ENCODE results near the gene CDK7.
"Not testable (repeated sequence)": the region's sequence is repeated elsewhere in the genome, so short reads cannot be mapped to it uniquely, and the experiment has no call there.

CDK7 gene

GRCh38 chr5:69234457-69235268, at the start of gene CDK7:
TSS of gene CDK7 (plus strand) at chr5:69234886. CDS start at chr5:69234976, 90 bp downstream.
- peak; percentile 90 for DNase-seq

- DNase-seq, result no peak
Observed at GRCh38 chr5:69187342-69187741, 47.3 kb upstream of the CDK7 start.

GRCh38 chr5:69188811-69189161, 45.9 kb upstream of the CDK7 start:
- DNase-seq, result no peak

- DNase-seq, result peak; percentile 86
Observed at GRCh38 chr5:69189162-69190086, 45.3 kb upstream of the CDK7 start, which contains the start of gene CENPH. TSS of gene CENPH (plus strand) at chr5:69189583. CDS start at chr5:69189635, 52 bp downstream.

DNA sequence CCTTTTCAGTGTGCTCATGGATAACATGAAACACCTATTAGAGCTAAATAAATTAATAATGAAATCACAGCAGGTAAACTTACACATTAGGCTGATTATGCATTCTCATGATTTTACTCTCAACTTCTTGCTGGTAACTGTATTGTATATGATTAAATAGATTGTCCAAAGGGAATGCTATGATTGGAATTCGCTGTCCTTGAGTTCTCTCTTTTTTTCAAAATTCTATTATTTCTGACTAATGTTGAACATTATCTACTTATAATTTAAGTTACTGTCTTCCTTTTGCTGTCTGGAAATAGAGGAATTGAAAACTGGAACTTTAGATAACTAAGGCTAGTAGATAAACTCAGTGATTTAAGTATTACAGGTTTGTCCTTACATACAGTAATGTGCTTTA, 32.2 kb upstream of the CDK7 start:
- no peak for DNase-seq

DNA sequence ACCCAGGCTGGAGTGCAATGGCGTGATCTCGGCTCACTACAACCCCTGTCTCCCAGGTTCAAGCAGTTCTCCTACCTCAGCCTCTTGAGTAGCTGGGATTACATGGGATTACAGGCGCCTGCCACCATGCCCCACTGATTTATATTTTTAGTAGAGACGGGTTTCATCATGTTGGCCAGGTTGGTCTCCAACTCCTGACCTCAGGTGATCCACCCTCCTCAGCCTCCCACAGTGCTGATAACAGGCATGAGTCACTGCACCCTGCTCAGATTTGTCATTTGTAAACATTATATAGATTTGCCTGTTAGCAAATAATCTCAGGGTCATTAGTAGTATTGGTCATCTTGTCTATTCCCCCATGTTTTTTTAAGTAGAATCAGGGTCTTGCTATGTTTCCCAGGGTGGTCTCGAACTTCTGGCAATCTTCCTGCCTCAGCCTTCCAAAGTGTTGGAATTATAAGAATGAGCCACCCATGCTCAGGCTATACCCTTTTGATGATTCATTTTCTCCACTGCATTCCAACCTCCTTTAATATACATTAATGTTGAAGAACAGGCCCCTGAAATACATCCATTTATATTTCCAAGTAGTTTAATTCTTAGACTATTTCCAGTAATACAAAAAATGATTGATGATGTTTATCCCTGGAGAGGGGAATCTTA, 28.0 kb upstream of the CDK7 start:
- no peak for DNase-seq

- no peak for DNase-seq
Observed at GRCh38 chr5:69209602-69210001, 25.1 kb upstream of the CDK7 start.

DNA sequence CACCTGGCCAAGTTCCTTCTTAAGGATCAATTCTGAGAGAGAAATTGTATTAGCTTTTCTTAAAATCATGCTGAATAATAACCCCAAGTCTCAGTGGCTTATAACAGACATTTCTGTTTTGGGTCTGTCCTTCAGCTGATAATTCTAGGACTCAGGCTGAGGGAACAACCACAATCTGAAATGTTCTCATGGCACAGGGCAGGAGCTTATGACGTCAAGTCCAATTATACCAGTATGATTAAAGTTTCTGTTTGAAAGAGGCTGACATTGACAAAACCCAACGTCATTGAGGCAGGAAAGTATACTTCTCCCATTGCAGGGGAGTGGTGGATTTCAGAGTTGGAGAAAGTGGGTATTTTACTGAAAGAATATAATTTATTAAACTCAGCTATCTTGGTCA, 23.5 kb upstream of the CDK7 start:
- no peak for DNase-seq

GRCh38 chr5:69212022-69212421, 22.7 kb upstream of the CDK7 start:
- no peak for DNase-seq

DNA sequence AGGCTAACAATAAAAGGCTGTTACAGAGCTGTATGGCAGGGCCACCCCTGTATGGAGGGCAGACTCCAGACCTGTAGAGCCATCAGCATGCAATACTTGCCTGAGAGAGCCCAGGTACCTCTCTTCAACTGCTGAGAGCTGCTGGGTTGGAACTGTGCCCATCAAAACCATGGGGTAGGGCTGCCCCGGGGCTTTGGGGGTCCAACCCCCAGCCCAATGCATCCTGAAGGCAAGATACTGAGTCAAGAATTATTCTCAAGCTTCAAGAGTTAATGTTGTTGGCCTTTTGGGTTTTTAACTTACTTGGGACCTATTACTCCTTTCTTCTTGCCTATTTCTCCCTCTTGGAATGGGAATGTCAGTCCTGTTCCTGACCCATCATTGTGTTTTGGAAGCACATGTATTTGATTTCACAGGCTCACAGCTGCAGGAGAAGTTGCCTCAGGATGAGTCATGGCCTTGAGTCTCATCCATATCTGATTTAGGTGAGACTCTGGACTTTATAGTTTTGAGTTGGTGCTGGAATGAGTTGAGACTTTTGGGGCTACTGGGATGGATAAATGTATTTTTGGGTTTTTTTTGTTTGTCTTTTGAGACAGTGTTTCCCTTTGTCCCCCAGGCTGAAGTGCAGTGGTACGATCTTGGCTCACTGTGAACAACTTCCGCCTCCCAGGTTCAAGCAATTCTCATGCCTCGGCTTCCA, 21.0 kb upstream of the CDK7 start:
- no peak for DNase-seq

GRCh38 chr5:69217151-69217511, 17.6 kb upstream of the CDK7 start:
- no peak for DNase-seq

DNA sequence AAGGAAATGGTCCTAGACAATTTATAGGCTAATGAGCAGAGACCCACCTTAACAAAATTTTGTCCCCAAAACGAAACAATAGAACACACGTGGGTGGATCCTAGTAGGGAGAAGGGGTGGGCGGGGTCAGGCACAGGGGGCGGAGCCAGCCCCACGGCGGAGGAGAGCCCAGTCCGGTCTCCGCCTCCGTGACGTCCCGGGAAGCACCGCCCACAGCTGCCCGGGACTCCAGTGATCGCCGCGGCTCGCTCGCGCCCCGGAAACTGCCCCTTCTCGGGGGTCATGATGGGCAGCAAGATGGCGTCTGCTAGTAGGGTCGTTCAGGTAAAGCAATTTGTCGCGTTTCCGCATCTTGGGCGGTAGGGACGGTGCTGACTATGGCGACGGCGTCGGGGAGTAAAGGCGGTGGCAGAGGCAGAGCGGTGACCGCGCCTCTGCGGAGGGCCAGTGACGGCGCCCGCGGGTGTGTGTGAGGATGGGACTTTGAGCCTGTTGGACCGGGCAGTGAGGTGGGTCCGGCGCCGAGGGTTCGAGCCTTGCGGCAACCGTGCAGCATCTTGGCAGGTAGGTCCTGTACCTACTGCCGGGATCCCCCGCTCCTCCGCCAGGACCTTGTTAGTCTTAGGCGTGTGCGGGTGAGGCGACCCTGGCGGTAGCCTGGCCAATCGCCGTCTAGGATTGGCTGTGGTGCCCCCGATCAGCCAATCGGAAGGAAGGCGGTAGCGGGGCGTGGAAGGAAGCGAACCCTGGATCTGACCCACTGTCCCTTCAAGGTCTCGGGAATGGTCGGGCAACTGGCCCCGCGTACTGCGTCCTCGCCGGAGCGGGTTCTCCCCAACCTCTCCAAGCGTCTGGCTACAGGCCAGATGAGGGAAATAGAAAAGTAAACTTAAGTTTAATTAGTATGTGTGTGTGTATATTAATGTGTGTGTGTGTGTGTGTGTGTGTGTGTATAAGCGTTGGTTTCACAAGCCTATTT, 16.8 kb upstream of the CDK7 start:
- DNase-seq, result peak; percentile 81

GRCh38 chr5:69219939-69220338, 14.7 kb upstream of the CDK7 start:
- no peak for DNase-seq

DNA sequence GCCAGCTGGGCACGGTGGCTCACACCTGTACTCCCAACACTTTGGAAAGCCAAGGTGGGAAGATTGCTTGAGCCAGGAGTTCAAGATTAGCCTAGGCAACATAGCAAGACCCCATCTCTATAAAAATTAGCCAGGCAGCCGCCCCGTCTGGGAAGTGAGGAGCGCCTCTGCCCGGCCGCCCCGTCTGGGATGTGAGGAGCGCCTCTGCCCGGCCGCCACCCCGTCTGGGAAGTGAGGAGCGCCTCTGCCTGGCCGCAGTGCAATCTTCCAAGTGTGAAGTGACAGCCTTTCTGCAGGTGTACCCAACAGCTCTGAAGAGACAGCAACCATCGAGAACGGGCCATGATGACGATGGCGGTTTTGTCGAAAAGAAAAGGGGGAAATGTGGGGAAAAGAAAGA, 14.3 kb upstream of the CDK7 start:
- DNase-seq, result not testable (repeated sequence)

- not testable (repeated sequence) for DNase-seq
Observed at GRCh38 chr5:69220833-69221232, 13.9 kb upstream of the CDK7 start.

DNA sequence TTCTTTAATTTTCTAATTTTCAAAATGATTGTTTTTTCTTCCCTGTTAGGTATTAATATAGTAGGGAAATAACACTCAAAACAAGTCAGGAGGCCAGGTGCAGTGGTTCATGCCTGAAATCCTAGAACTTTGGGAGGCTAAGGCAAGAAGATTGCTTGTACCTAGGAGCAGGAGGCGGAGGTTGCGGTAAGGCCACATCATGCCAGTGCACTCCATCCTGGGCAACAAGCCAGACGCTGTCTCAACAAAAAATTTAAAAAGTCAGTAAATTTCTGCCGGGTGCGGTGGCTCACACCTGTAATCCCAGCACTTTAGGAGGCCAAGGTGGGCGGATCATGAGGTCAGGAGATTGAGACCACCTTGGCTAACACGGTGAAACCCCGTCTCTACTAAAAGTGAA, 10.2 kb upstream of the CDK7 start:
- DNase-seq, result no peak

DNA sequence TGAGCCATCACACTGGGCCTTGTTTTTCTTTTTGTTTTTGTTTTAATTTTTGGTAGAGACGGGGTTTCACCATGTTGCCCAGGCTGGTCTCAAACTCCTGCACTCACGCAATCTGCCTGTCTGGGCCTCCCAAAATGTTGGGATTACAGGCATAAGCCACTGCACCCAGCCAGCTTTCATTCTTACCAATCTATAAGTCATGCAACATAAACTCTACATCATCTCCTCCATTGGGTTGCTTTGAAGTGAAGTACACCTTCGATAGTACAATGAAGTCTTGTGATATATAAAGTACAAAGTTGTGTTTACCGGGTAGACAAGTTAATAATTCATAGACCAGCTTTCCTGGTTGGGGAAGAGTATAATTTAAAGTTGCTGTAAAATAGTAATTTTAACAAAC, 8.8 kb upstream of the CDK7 start:
- DNase-seq, result no peak

- no peak for DNase-seq
Observed at GRCh38 chr5:69230181-69230580, 4.5 kb upstream of the CDK7 start.

DNA sequence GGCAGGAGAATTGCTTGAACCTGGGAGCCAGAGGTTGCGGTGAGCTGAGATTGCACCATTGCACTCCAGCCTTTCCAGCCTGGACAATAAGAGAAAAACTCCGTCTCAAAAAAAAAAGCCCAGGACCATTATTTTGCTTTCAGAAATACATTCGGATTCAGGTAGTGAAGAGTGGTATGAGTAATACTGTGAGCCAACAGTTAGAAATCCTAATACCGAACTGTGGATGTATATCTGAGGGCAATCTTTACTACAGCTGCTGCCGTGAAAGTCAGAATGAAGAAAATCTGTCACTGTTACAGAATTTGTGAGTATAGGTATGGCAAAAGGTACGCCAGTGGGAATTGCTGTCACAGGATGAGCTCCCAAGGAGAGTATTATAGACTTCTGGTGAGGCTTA, 3.4 kb upstream of the CDK7 start:
- no peak for DNase-seq

DNA sequence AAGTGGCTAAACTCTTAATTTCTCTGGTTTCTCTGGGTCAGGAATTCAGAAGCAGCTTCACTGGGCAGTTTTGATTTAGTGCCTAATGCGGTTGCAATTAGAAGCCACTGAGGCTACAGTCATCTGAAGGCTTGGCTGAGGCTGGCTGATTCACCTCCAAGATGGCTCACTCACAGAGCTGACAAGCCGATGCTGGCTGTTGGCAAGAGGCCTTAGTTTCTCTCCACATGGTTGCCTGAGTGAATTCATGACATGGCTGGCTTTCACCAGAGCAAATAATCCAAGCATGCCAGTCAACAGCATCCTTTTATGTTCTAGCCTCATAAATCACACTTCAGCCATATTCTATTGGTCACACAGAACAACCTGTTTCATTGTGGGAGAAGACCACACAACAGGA, 2.8 kb upstream of the CDK7 start:
- DNase-seq, result no peak

DNA sequence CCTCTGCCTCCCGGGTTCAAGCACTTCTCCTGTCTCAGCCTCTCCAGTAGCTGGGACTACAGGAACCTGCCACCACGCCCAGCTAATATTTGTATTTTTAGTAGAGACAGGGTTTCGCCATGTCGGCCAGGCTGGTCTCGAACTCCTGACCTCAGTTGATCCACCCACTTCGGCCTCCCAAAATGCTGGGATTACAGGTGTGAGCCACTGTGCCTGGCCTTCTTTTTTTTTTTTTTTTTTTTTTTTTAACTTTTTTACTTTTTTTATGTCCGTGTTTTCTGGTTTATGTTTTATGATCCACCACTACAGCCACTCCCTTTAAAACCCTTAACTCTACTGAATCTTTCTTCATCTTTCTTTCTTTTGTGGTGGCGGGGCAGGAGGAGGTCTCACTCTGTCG, 2.0 kb downstream of the CDK7 start:
- not testable (repeated sequence) for DNase-seq

DNA sequence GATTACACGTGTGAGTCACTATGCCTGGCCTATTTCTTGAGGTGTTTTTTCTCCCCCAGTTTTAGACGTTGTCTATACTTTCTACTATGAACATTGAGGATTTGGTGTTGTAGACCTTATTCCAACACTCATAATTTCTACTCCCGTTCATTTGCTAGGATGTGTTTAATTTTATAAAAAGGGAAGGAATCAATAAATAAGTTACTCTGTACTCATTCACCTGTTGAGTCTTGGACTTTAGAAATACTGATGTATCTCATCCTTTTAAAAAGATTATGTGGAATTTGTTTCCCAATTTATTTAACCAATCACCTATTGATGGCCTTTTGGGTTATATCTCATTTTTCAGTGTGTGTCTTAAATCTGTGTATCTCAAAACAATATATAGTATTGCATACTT, 3.2 kb downstream of the CDK7 start:
- DNase-seq, result no peak
